AG09319 (cell line): ENCODE data around the gene ZBTB44.

ENCODE experiments used
- DNase-seq: peaks from one replicate; pipeline ENCODE4 v3.0.0-alpha.2; 2010; ENCODE audit warnings: low read depth; ENCODE audit errors: extremely low read depth
- TF ChIP-seq, protein P1 (sequence below): IDR thresholded peaks from 2 replicates; pipeline ENCODE4 v1.5.1; 2011; ENCODE audit warnings: low read depth, mild to moderate bottlenecking, inconsistent platforms, low read length, moderate library complexity

The ZBTB44 gene

DNA sequence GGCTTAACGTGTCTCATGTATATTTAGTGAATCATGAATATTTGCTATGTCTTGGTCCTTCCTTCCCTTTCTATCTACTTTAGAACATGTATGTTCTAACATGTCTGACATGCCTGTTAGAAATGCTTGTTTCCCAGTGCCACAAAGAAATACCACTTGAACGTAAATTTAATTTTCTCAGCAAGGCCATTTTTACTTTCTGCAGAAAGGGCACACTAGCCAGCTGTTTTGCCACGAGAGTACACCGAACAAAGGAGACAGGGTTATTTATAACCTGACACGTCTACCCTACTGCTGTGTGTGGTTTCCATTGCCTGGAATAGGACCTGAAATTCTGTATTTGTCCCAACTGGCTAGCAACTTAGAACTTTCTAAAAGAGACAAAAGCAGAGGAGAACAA lies 7.4 kb upstream of the ZBTB44 start:
- no peak for DNase-seq
- TF ChIP-seq, protein P1, sequence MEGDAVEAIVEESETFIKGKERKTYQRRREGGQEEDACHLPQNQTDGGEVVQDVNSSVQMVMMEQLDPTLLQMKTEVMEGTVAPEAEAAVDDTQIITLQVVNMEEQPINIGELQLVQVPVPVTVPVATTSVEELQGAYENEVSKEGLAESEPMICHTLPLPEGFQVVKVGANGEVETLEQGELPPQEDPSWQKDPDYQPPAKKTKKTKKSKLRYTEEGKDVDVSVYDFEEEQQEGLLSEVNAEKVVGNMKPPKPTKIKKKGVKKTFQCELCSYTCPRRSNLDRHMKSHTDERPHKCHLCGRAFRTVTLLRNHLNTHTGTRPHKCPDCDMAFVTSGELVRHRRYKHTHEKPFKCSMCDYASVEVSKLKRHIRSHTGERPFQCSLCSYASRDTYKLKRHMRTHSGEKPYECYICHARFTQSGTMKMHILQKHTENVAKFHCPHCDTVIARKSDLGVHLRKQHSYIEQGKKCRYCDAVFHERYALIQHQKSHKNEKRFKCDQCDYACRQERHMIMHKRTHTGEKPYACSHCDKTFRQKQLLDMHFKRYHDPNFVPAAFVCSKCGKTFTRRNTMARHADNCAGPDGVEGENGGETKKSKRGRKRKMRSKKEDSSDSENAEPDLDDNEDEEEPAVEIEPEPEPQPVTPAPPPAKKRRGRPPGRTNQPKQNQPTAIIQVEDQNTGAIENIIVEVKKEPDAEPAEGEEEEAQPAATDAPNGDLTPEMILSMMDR, result no peak

DNA sequence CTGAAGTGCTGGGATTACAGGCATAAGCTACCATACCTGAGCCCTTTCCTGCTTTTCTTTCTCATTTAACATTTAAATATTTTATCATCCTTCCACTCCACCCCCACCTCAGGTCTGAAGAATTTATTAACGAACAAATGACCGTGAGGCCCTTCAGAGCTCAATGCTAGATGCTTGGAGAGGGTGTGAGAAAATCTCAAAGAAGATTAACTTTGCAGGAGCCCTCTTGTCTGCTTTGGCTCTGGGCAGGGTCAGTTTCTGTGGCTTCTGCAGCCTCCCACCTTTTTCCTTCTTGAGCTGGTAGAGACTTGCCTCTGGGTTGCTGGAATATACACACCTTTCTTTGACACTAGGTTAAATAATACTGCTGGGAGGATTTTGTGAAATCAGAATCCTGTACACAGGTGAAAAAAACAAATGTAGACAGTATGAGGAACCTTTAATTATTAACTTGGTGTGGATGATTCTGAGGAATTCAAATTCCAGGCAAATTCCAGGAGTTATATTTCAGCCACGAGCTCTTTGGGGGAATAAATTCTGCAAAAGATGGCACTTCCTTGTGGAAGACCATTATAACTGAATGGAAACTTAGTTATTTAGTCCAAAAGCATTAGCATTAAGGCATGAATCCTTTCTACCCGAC lies 3.4 kb upstream of the ZBTB44 start:
- TF ChIP-seq, protein P1, result no peak
- no peak for DNase-seq

DNA sequence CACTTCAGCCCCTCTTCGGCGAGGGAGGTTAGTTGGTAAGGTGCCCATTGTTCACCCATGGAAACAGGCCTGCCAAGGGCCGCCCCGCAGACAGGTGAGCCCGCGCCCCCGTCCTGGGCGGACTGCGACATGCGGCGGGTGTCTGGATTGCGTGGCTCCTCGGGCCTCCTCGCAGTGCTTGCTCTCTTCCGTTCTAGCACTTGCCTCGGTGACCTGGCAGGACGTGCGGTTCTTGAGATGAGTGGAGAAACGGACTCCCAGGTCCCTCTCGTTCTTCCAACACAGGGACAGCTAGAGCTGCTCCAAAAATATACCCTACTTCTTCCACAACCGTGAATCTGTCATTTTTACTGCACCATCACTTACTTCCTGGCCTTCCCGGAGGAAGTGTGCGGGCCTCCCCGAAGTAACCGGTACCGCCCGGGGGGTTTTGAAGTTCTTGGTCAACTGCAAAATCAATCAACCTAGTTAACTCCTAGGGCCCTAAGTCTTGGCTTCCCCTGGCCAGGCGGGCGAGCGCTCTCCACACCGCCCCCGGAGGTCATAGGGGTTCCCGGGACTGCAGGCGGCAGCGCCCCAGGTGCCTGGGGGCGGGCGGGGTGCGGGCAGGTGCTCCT lies 745 bp upstream of the ZBTB44 start:
- DNase-seq, result no peak

DNA sequence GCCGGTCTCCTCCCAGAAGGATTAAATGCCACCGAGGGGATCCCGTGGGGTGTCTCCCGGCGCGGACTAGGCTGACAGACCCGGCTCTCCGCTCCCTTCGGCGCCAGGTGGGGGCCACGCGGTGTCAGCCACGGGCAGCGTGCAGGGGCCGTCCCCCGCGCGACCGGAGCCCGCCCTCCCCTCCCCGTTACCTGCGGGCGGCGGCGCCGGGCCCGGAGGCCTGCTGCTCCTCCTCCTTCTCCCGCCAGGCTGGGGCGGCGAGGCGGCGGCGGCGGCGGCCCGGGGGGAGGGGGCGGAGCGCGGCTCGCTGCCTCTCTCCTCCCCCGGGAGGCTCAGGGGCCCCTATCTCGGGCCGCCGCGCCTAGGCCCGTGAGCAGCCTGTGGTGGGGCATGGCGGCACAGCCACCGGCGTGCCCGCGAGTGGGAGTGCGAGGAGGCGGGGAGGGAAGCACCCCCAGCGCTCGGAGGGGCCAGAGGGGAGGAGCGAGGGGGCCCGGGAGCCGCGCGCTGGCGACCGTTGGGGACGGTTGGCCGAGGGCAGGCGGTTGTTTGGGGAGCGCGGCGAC lies 450 bp downstream of the ZBTB44 start:
- no peak for DNase-seq
- TF ChIP-seq, protein P1, result no peak

More for the DNA sequence above, 745 bp upstream of the ZBTB44 start:
- TF ChIP-seq, protein P1, result no peak

DNA sequence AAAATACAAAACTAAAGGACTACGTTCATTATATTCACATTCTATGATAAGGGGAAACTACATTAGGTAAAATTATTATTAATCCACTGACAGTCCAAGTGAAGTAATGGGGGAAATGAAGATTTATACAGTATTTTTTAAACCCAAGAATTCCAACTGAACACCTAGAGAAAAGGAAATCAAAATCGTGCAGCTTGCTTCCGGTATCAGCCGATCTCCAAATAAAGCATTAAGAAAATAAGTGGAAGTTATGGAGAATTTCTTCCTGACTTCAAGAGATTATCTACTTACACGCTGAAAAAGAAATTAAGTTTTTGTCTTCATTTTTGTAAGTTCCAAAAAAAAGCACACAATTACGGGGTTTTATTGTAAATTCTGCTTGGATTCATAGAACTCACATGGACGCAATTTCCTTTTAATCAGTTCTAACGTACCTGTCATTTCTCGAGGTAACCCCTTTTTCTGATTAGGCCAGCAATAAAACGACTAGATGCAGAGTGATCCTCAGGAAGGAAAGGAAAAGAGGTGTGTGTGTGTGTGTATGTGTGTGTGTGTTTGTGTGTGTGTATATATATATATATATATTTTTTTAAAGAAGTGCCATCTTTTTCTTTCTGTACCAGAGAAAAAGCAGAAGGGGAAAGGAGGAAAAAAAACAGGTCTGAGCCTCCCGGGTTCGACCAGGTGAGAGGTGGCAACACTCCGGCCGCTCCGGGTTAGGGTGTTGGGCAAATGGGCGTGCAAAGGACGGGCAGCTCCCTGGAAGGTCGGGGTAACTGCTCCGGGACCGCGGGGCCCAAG lies 1.1 kb downstream of the ZBTB44 start:
- TF ChIP-seq, protein P1, result no peak
- DNase-seq, result no peak

DNA sequence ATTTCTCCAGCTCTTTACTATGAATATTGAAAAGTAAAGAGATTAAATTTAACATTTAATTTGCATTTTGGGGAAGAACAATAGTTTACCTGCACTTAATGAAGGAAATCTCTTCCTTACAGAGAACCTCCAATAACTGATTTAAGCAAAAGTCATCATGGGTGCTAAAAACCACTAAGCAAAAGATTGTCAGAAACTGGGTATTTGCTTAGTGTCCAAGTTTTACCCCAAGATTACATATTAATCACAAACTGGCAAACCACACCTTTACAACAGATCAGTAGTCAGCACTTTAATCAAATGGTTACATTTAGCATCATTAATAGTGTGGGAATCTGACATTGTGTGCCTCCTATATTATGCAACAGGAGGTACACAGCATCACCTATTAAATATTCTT lies 2.7 kb downstream of the ZBTB44 start:
- DNase-seq, result no peak
- TF ChIP-seq, protein P1, result no peak

DNA sequence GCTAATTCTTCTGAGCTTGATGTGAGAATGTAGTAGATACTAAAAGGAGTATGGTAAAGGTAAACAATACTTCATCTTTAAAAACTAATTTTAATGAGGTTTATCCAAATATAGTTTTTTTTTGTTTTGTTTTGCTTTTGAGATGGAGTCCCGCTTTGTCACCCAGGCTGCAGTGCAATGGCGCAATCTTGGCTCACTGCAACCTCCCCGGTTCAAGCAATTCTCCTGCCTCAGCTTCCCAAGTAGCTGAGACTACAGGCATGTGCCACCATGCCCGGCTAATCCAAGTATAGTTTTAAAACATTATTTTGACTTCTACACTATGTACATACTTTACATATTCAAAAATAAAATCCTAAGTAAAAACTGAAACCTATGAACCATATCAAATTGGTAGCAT lies 4.1 kb downstream of the ZBTB44 start:
- TF ChIP-seq, protein P1, result no peak

More for the DNA sequence above, 4.1 kb downstream of the ZBTB44 start:
- no peak for DNase-seq
